Cerebellar cortex (tissue), 1 donor: ENCODE results near the gene MAP2K5.
A peak's percentile ranks its signal among the peaks of the same experiment; 100 is the strongest.

ENCODE experiments used
- DNase-seq: peaks from one replicate; pipeline ENCODE4 v3.0.0-alpha.2; 2015; ENCODE audit warnings: low spot score

MAP2K5 gene

GRCh38 chr15:67559576-67559975 is 17.1 kb downstream of the MAP2K5 start:
- no peak for DNase-seq

GRCh38 chr15:67560320-67560719 is 17.8 kb downstream of the MAP2K5 start:
- DNase-seq = no peak

- DNase-seq = no peak
Observed at GRCh38 chr15:67563092-67563491, 20.6 kb downstream of the MAP2K5 start.

- no peak for DNase-seq
Observed at GRCh38 chr15:67564021-67564967, 21.8 kb downstream of the MAP2K5 start.

- no peak for DNase-seq
Observed at GRCh38 chr15:67564968-67565345, 22.5 kb downstream of the MAP2K5 start.

GRCh38 chr15:67569668-67570067 is 27.2 kb downstream of the MAP2K5 start:
- DNase-seq = no peak

- DNase-seq = no peak
Observed at GRCh38 chr15:67570875-67571647, 28.6 kb downstream of the MAP2K5 start.

GRCh38 chr15:67571648-67572415 is 29.3 kb downstream of the MAP2K5 start:
- DNase-seq = no peak

GRCh38 chr15:67573194-67573593 is 30.7 kb downstream of the MAP2K5 start:
- DNase-seq = no peak

GRCh38 chr15:67575039-67575502 is 32.6 kb downstream of the MAP2K5 start:
- DNase-seq = no peak

GRCh38 chr15:67578020-67578600 is 35.6 kb downstream of the MAP2K5 start:
- peak; percentile 5 for DNase-seq

GRCh38 chr15:67579164-67579563 is 36.7 kb downstream of the MAP2K5 start:
- no peak for DNase-seq

- no peak for DNase-seq
Observed at GRCh38 chr15:67579967-67580366, 37.5 kb downstream of the MAP2K5 start.

GRCh38 chr15:67584157-67584556 is 41.7 kb downstream of the MAP2K5 start:
- DNase-seq = no peak

- no peak for DNase-seq
Observed at GRCh38 chr15:67585681-67586080, 43.2 kb downstream of the MAP2K5 start.

- no peak for DNase-seq
Observed at GRCh38 chr15:67587331-67587730, 44.8 kb downstream of the MAP2K5 start.

GRCh38 chr15:67587754-67588153 is 45.3 kb downstream of the MAP2K5 start:
- no peak for DNase-seq

- DNase-seq = no peak
Observed at GRCh38 chr15:67590191-67590590, 47.7 kb downstream of the MAP2K5 start.

- no peak for DNase-seq
Observed at GRCh38 chr15:67592245-67592644, 49.7 kb downstream of the MAP2K5 start.

GRCh38 chr15:67593562-67593961 is 51.1 kb downstream of the MAP2K5 start:
- DNase-seq = no peak

GRCh38 chr15:67594770-67595169 is 52.3 kb downstream of the MAP2K5 start:
- no peak for DNase-seq

GRCh38 chr15:67595572-67595971 is 53.1 kb downstream of the MAP2K5 start:
- DNase-seq = no peak
